GM18526 (cell line): ENCODE data around the gene PRKCA.

Source experiments
- POLR2A ChIP-seq: IDR thresholded peaks from 3 replicates; pipeline ENCODE4 v1.6.1; 2011; ENCODE audit not compliant: insufficient read length; ENCODE audit errors: extremely low read depth

Gene PRKCA

DNA sequence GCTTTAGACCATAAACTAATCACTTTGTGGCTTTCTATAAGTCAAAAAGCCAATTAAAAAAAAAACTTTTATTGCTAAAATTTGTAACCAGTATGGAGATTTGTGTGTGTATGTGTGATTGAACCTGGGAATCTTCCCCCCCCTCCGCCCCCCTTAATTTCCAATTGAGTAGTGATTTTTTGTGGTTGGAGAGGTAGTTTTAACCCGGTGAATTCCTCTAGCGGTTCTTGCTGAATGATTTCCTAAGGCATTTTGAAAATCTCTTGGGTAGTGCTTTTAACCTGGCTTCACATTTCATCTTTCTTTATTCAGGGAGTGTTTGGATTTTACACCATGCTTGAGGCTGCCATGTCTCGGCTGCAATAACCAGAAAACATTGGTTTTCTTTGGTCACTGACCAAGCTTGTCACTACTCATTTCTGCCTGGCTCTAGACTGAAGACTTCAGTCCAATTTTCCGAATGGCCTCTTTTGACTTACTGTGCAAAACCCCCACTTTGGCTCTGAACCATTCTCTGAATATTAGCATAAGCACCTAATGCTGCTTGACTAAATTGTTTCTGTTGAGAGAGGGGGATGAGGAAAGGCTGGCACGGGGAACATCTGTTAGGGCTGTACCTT is 35.6 kb downstream of the PRKCA start:
- TF ChIP-seq POLR2A, result no peak

DNA sequence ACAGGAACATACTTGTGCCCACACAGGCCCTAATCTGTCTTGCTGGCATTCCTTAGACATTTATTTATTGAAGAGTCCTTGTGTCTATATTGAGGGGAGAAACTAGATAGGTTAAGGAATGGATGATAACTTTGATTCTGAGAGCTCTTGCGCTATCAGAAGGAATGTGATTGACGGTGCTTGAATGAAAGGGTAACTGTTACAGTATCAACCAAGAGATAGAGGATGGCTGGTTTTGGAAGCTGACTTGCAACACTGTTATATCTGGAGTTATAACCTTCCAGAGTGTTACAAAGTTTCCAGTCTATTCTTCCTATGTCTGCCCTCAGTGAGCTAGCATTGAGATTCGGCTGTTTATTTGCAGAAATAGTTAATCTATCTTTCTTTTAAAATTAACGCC is 36.5 kb downstream of the PRKCA start:
- TF ChIP-seq POLR2A, result no peak

DNA sequence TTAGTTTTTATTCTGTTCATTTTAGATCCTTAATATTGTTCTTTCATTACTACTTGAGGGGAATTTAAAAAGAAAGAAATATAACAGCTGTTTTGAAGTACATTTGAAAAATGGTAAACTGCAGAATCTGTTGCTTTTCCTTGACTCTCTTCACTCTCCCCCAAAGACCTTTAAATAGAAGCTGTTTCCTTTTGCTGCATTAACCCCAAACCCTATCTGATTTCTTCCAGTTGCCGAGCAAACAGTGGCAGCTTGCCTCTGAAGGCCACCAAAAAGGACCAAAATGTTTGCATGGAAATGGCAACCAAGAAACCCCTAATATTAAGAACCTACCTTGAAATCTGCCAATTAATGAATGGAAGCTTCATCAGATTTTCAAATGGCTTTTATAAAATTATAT is 37.1 kb downstream of the PRKCA start:
- no peak for TF ChIP-seq POLR2A

DNA sequence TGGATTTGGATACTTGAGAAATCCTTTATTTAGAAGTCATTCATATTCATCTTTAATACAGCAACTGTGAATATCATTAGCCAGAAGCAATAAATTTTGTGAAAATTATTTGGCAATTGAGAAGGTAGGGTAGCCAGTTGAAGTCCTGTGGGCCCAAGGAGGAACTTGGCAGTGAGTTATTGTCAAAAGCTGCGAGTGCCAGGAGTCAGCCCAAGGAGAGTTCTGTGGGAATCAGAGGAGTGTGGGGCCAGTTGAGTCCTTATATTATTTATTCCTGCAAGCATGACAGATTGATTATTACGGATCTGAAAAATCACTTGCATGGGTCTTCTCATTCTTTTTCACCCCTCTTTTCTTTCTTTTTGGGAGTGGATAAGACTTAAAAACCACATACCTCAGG is 38.3 kb downstream of the PRKCA start:
- no peak for TF ChIP-seq POLR2A

DNA sequence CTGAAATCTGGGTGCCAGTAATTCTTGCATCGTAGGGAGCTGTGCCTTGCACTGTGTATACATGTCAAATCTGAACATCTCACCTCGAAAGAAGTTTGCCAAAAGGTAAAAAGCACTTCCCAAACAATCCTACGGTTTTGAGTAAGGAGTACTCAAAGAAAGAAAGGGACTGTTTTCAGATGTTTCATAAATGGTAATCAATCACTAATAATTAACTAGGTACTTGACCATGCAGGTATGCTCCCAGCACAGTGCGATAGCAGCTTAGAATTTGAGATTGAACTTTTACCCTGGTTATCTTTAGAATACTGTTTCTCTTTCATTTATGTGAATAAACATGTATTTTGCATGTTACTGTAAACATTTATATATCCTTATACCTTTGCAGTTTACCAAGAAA is 39.0 kb downstream of the PRKCA start:
- no peak for TF ChIP-seq POLR2A

DNA sequence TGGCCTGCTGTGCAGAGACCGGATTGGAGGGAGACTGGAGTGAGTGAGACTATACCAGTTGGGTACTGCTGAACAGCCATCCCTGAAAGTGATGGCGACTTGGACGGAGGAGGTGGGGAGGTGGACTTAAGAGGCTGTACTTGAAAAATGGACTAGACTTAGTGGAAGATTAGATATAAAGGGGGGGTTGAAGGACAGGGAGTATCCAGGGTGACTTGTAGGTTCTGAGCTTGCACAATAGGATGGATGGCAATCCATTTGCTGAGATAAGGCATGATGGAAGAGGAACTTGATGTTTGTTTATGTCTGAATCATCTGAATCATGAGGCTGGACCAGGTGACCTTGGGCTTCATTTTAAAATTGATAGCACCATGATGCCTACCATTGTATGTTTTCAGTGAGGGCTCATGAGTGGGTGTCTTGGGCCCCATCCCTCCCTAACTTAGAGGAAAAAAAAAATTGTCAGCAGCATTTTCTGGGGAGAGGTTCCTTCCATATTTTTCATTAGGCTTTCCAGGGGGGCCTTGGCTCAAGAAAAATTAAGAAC is 41.2 kb downstream of the PRKCA start:
- no peak for TF ChIP-seq POLR2A

DNA sequence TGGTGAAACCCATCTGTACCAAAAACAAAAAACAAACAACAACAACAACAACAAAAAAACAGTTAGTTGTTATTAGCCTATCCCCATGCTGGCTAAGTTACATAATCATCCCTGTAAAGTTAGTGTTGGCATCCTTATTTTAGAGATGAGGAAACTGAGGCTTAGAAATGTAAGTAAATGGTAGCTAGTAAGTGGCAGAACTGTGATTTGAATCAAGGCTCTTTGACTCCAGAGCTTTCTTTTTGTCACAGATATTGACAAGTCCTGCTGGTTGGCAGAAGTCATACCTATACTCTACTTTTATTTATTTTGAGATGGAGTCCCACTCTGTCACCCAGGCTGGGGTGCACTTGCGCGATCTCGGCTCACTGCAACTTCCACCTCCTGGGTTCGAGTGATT is 42.1 kb downstream of the PRKCA start:
- TF ChIP-seq POLR2A, result no peak

DNA sequence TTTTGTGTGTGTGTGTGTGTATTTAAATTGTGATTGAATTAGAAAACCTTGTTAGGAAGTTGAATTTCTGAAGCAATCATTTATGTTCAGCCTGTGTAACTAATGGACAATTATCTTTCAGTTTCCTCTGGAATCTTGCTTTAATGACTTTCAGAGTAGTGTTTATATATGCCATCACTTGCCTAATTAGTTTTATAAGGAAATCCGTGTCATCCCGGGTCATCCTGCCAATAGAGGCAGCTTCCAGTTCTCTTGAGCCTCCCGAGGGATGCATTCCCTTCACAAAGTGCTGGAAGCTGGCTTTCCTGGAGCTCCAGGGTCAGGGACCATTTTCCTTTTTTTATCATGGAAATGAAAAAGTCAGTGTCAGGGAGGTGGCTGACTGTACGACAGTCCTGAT is 42.9 kb downstream of the PRKCA start:
- TF ChIP-seq POLR2A, result no peak

DNA sequence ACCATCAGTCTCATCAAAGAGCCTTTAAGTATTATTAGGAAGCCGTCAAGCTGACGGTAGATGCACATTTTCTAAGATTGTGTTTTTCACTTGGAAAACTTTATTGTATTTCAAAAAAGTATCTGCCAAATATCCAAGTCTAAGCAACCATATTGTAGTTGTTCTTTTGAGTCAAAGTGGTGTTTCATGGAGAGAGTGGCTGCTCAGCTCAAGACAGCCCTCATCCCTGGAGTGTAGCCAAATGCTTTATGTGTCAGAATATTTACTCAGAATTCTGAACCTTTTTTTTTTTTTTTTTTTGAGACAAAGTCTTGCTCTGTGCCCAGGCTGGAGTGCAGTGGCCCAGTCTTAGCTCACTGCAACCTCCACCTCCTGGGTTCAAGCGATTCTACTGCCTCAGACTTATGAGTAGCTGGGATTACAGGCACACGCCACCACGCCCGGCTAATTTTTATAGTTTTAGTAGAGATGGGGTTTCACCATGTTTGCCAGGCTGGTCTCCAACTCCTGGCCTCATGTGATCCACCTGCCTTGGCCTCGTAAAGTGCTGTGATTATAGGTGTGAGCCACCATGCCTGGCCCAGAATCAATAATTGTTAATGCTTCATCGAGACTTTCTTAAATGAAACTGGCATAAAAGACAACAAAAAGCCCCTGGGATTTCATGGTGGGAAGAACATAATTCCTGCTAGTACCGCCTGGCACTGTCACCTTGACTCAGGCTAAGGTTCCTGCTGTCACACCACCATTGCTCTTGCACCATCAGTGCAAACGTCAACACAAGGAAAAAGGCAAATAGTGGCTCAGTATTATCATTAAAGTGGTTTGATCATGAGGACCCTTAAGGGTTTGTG is 45.5 kb downstream of the PRKCA start:
- no peak for TF ChIP-seq POLR2A

DNA sequence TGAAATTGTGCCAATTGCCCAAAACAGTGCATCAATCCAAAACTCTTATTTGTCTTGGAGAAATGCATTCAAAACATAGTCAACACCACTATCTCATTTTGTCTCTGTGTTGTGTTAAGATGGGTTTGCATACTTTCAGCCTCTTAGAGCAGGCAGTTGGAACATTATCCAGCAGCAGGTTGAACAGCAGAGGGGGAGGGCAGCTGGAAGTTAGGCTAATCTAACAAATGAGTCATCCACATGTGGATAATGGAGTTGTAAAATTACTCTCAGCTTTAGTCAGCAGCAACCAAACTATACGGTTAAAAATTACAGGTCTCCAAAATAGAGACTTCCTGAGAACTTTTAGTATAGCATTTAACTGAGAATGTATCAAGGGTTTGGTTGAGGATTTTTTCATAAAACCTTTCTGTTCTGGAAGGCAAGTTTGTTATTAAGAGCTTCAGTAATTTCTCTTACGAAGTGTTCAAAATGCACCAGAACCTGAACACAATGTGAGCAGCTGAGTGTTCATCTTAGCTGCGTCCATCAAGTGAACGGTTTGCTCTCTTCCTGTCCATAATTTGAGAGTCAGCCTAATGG is 46.3 kb downstream of the PRKCA start:
- TF ChIP-seq POLR2A, result no peak

DNA sequence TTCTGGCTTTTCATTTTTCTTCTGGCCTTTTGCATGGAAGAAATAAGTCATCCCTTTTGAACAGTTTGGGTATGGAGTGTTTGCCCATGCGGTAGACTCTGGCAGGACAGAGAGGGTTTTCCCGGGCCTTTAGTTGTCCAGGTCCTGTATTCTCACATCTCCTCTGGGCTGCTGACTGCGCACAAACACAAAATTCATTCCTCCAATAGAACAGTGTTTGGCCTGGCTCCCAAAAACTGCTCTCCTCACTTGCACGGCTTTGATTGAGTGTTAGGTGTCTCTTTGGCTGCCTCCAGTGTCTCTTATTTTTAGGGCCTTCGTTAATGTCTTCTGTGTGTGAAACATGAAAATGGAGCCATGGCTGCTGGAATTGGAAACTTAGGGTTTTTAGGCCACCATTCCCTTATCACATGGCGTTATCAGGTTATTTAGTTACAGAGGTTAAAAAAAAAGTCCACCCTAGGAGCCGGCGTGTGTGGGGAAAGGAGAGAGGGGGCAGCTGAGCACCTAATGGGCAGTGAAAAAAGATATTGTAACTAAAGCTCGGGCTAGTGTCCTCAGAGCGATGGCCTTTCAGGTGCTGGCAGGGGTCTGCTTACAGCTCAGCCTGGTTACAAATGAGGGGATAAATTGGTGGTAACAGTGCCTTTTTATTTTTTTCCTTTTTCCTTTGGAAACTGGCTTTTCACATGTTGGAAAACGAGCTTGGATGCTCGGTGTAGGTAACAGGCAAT is 47.3 kb downstream of the PRKCA start:
- no peak for TF ChIP-seq POLR2A

DNA sequence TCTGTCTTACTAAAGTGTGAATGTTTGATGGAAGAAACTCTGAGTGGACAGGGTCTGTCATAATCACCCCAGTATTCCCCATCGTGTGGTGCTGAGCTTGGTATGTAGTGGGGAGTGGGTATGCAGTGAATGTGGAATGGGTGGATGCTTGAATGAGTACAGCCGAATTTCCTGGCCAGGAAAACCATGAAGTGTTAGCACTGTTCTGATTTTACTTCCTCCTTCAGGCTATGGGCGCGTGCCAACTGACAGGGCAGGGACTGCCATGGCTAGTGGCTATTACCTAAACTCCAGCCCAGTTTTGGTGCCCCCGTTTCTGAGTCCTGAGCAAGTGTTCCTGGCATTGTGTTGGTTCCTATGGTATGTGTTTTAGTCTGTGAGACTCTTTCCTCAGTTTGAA is 48.6 kb downstream of the PRKCA start:
- no peak for TF ChIP-seq POLR2A

DNA sequence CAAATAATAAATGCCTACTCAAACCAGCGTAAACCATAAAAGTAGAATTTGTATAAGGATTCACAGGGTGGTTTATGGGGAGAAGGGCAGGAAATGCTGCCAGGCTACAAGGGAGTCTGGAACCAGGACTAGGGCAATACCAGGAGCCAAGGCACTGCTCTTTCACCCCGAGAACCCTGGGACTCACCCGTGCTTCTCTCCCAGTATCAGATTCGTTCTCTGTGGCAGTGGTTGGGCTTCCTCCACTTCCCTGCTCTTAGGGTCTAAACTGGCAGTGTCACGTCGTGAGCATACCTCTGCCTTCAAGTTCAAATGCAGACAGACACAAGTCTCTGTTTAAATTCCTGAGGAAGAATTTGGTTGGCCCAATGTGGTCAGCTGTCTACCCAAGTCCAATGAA is 49.3 kb downstream of the PRKCA start:
- no peak for TF ChIP-seq POLR2A

DNA sequence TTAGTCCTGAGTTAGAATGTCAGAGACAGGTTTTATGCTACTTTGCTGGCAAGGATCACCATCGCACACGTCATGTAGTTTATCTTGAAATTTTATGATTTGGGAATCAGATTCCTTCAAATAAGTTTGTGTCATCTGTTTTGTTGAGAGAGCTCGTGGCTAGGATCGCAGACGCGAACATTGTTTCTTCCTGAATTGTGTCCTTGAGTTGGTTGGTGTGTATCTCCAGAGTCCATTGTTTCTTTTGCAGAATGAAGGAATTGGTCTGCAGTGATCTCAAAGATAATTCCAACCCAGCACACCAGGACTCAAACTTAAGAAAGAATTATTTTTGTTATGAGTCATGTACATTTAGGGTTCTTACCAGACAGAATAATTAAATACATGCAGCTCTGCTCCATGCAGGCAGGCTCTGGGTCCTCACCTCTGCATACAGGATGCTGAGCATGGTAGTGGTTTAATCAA is 51.6 kb downstream of the PRKCA start:
- TF ChIP-seq POLR2A, result no peak

DNA sequence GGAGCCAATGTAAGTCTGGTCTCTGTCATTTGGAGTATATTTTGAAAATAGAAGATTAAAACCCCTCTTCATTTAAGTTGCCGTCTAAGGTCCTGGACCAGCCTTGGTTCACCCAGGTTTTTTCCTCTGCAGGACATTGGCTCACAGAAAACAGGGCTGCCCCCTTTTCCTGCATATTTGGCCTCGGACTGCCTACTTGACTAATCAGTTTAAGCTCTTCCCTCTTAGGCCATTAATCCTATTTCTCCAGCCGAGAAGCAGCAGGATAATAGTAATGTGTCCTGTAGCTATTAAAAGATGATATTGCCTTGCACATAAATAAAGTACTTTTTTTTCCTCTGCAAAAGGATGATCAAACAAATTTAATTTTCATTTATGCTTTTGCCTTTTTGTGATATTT is 52.1 kb downstream of the PRKCA start:
- no peak for TF ChIP-seq POLR2A
